HG02610 (cell line): ENCODE results near the gene ADAMTS8.

Source experiments
- ATAC-seq: cut with Tn5 transposase; IDR thresholded peaks from one replicate; pipeline ENCODE4 v1.9.1; 2021; ENCODE audit warnings: mild to moderate bottlenecking, moderate library complexity; ENCODE audit not compliant: unreplicated experiment

The ADAMTS8 gene

GRCh38 chr11:130400781-130401483, 27.5 kb downstream of the ADAMTS8 start:
- no peak for ATAC-seq

DNA sequence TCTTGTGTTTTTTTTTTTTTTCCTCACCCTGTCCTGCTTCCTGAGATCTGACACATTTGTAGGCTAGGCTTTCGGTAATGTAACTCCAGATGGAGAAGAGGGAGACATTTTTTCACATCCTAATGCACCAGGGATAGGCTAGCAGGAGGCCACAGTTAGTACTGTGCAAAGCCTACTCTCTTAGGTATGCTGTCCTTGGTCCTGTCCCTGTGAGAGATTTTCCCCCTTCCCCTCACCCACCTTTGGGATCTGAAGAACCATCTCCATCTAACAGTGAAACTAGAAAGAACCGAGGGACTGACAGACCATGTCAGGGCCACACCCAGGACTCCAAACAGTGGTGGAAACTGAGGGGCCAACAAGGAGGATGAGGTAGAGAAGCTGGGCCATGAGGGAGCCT, 29.2 kb downstream of the ADAMTS8 start:
- ATAC-seq = no peak

GRCh38 chr11:130397780-130398179, 30.6 kb downstream of the ADAMTS8 start:
- no peak for ATAC-seq

DNA sequence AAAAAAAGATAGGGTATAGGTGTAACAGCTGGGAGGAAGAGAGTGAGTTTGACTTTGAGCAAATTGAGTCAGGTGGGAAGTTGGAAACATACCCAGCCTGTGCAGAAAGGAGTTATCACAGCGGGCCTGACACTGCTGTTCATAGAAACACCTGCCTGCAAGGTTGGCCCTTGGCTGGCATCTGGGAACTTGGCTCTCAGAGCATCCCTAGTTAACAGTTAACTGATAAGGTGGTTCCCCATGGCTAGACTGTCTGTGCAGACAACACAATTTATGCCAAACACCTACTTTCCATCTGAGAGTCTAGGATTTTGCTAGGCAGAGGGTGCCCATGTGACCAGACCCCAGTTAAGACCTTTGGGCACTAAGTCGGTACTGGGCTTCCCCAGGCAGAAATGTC, 31.4 kb downstream of the ADAMTS8 start:
- no peak for ATAC-seq

GRCh38 chr11:130394615-130395014, 33.8 kb downstream of the ADAMTS8 start:
- ATAC-seq = no peak

DNA sequence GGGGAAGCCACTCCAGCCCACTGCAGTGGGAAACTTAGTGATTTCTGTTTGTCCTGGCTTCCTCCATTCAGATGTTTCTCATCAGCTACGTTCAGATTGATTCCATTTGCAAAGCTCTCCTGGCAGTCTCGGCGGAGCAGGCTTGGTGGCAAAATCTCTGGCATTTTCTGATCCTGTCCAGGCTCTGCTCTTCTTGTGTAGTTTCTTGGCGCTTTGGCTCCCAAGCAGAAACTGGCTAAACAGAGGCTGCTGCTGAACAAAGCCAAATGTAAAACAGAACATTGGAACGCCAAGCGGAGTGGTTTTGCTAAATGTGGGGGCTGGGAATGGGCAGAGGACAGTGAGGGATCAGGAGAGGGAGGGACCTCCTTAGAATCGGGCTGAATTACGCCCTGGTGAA, 36.7 kb downstream of the ADAMTS8 start:
- no peak for ATAC-seq

- no peak for ATAC-seq
Observed at GRCh38 chr11:130390071-130390758, 38.2 kb downstream of the ADAMTS8 start.

DNA sequence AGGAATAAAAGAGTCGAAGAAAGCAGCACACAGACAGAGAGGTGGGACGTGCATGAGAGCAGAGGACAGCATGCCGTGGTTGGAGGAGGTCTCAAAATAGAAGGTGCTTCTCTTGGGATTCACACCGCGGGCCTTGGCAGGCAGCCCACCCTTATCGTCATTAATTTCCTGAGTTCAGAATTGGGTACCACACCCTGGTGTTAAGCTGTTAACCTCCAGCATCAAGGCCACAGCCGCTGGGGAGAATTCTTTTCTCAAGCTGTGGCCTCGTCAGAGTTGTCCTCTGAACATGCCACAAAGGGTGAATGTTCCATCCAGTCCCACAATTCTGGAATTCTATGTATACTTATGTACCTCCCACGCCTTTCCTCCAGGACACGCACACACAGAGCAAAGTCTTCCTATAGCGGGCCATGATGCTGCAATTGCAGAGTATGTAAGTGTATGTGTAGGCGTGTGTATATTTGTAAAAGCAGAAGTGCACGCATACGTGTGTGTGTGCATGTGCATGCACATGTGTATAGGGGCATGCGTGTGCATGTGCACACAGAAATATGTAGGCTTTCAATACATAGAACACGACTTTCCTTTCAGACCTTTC, 39.0 kb downstream of the ADAMTS8 start:
- no peak for ATAC-seq

- no peak for ATAC-seq
Observed at GRCh38 chr11:130388607-130389205, 39.7 kb downstream of the ADAMTS8 start.

- ATAC-seq = no peak
Observed at GRCh38 chr11:130386056-130386455, 42.4 kb downstream of the ADAMTS8 start.

DNA sequence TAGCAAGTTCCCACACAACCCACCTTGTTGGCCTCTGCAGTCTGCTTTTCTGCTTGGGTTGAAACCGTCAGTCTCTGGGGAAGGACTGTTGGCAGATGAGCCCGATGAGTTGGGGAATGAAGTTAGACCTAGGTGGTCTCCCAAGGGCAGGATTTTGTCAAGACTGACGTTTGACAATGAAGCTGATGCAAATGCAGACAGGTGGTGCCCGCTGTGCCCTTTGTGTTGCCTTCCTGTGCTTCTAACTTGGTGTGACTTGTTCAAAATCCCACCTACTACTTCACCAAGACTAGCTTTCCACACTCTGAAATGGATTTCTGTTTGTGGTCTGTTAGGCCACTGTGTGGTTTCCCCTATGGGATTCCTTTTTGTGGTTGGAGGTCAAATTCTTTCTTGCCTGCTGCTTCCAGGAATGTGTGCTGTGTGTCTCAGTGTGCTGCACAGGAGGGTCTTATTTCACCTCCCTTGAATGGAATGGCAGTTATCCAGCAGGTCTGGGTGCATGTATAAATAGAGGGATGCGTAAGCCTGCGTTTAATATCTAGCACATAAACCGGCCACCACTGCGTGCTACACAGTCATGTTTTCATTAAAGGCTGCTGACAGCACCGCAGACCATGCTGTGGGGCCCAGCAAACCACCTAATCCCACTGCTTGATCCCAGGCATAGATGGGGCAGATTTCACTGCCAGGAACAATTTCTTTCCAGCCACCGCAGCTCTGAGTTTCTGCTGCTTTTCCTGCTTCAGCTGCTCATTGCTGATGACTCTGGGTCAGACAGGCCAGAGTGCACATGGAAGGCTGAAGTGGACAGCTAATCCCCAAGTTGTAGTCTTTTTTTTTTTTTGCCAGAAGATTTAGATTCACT, 44.8 kb downstream of the ADAMTS8 start:
- no peak for ATAC-seq

DNA sequence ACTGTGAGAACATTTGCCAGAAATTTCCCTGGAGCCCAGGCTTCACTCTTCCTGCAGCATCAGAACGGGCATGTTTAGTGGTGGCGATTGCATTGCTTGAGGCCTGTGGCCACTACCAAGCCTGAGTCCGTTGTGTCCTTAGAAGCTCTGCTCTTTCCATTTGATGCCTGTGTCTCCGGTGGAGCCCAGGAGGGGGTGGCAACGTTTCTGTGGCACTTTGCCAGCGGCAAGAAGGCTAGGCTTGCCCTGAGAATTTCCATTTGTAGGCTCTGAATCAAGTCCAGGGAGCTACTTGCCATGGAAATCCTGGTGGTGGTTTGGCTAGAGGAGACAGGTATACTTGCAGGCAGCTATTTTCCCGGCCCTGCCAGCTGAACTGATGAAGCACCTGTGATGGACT, 47.1 kb downstream of the ADAMTS8 start:
- no peak for ATAC-seq

DNA sequence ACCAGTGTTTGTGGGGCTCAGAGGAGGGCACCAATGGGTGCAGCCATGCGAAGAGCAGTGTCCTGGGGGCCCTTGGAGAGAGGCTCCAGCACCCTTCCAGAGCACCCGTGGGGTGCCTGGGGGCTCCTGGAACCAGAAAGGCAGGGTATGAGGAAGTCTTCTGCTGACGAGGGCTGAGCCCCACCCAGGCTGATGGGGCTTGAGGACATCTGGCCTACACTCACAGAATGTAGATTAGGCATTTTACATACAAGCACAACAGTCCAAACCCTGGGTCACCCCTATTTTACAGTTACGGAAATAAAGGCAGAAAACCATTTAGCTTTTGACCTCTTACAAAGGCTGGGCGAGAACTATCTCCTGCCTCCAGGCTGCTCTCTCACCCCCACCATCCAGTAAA, 47.6 kb downstream of the ADAMTS8 start:
- no peak for ATAC-seq

GRCh38 chr11:130379276-130379675, 49.1 kb downstream of the ADAMTS8 start:
- ATAC-seq = no peak

- no peak for ATAC-seq
Observed at GRCh38 chr11:130370845-130371590, 57.4 kb downstream of the ADAMTS8 start.

DNA sequence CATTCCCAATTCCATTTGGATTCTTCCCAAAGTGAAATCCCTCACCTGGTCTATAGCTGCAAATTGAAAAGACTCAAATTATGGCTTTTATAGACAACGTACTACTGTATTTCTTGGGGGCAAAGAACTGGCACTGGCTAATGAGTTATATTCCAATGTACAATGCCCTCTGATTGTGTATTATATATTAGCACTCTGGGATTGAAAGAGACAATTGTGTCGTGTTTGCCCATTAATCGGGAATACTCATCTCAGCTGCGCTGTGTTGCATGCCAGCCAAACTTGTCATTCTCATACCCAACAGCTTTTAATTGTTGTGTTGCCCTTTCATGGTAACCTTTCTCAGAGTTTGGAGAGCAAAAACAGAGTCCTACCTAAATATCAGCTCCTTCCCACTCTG, 58.7 kb downstream of the ADAMTS8 start:
- no peak for ATAC-seq

DNA sequence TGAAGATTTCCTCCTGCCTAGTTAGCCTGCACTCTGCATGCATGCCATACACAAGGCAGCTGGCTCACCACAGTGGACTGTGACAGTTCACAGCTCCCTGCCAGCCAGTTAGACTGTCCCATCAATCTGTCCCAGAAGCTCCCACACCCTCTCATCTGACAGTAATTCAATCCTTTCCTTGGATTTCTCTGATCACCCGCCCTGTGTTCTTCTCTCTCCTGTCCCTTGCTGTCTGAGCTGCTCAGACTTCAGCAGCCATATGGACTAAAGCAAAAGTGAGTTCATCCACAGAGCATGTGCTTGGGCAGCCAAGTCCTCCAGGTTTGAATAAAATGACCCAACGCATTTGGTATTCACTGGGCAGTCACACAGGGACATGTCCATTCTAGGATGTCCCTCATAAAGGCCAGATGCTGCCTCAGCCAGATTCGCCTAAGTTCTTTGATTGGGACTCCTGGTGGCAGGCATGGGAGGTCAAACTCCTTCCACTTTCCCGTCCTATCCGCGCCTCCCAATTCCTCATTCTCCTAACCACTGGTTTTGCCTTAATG, 59.2 kb downstream of the ADAMTS8 start:
- no peak for ATAC-seq

- no peak for ATAC-seq
Observed at GRCh38 chr11:130359419-130359818, 69.0 kb downstream of the ADAMTS8 start.

GRCh38 chr11:130358398-130358797, 70.0 kb downstream of the ADAMTS8 start:
- no peak for ATAC-seq
